Tibial nerve (tissue), 3 donors: ENCODE results near the gene CSF1R.

Source experiments
- CTCF ChIP-seq, 5 experiments: fragments of 200-600 bp in 3 of 5; fragments of 450-650 bp in 2 of 5; sonication (generic) in 3 of 5; IDR thresholded peaks; one replicate each; pipeline ENCODE4 v1.5.1; 2016 to 2019; ENCODE audit warnings: antibody characterized with exemption in 5 of 5, mild to moderate bottlenecking in 3 of 5, moderate library complexity in 2 of 5
- POLR2A ChIP-seq, 2 donors: fragments of 450-650 bp; IDR thresholded peaks; one replicate each; pipeline ENCODE4 v1.6.1; 2017; ENCODE audit warnings: antibody characterized with exemption in 2 of 2, mild to moderate bottlenecking in 2 of 2, moderate library complexity in 2 of 2

DNA sequence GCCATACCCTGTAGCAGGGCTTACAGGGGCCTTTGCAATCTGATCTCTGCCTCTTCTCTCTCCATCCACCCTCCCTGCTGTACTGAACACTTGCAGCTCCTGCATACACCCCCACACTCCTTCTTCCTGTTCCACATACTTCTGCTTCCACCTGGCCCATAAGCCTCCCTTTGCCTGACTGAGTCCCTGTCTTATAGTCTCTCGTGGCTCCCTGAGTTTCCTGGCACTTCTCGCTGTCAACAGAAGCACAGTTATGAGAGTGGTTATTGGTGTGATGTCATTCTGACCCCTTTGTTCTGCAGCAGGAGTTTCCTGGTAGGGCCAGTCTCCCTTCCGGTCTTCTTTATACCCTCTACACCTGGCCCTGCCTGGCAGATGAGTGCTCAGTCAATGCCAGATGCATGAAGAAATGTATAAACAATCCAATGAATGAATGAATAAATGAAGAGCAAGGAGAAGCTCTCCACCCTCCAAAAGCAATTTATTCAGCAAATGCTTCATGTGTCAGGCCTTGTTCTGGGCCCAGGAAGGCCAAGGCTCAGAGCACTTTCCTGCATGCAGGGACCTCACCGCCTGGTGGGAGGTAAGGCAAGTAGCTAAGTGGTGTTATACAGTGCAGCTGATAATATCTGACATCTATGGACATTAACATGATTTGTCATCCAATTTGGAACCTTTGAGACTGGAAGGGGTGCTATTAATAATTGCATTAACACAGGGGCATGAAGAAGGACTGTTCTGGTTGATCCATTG is 20.5 kb upstream of the CSF1R start:
- no peak for TF ChIP-seq CTCF (IDR thresholded peaks at IDR 0.05)
- no peak for TF ChIP-seq POLR2A (IDR thresholded peaks at IDR 0.05)
